KG1 (cell line): ENCODE data around the gene REXO1.

ENCODE experiments used
- DNase-seq: peaks from one replicate; lab custom pipeline; 2025; lab: John Stamatoyannopoulos, UW

REXO1 gene

DNA sequence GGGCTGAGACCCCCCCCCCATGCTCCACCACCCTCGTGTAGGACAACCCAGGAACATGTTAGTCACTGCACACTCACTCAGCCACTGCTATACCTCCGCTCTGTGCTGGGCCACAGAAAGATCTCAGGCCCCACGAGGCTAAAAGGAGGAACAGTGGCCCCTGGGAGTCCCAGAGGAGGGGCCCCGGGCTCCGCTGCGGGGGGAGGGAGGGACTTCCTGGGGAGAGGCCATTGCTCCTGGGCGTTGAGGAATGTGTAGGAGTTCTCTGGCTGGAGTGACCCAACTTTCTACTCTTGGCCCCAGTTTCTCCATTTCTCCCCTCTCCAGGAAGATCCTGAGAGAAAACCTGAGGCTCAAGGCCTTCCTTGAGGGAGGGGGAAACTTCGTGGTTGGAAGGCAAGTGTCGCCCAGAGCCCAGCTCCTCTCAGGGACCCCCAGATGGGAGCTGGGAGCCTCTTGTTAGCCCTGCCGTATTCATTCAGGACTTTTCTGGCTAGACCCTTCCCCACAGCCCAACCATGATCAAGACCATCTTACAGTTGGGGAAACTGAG is 81.4 kb downstream of the REXO1 start:
- no peak for DNase-seq

DNA sequence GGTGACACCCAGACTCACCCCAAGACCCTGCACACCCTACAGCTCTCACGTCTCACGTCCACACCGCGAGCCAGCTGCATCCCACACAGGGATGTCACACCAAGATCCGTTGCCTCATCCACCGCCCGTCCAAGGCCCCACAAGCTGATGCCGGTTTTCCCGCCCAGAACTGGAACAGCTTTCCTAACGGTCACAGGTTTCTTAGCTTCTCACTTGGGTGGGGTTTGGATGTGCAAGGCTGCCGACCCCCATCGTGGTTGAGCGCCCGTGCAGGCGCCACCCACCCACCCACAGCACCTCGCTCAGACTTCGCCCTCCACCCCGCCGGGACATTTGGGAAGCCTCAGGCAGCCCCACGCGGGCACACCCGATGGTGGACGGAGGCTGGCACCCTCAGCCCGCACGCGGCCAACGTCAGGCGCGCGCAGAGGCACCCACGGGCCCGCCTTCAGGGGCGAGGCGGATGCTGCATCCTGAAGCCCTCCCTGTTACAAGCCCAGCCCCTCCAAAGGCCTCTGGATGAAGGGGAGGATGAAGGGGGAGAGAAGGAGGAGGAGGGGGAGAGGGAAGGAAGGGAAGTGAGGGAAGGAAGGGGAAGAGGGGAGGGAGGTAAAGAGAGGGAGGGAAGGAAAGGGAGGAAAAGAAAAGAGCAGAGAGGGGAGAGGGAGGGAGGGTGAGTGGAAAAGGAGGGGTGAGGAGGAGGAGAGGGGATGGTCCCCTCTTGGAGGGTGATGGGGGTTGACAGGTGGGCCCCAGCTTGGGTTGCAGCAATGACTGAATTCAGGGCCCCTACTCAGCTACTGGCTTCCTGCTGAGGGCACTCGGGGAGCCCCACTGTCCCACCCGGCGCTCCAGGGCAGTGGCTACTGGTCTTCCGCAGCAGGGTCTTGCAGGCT is 82.1 kb downstream of the REXO1 start:
- no peak for DNase-seq
